Measurements from ENCODE around the gene TGFB1I1. TPM values are rescaled to one million over a fixed set of nuclear protein-coding genes. Genes with fewer than 3 reads are reported as not detected.

The TGFB1I1 gene
- total and polyA plus RNA-seq, 5 donors, result 33.2 to 87.6 (median 48.1) TPM

DNA sequence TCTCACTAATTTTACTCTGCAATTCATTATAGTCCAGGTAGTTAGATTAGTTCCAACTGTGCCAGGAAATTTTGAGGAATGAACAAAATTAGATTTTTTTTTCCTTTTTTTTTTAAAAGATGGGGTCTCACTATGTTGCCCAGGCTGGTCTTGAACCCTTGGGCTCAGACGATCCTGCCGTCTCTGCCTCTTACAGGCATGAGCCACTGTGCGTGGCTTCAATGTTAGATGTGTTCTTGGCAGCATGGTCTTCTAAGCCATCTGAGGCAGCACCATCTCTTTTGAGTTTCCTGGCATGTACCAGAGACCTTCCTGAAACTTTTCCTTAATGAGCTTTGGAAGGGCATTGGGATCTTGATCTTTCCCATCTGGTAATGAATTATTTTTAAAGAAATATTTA is 53.2 kb downstream of the TGFB1I1 start:
- no peaks in the 10 kb centered on the region for H3K4me1 ChIP-seq (ENCODE audit: control insufficient read depth, insufficient read depth, low read length)
- H3K4me3 ChIP-seq (ENCODE audit: low read length), result no peak overlapping the region
- 85% methylated on average over 3 of the region's 3 CpGs for WGBS
- ATAC-seq, result no peak
- intact Hi-C loops (cut with DNase I), result no loop called here
- H3K27ac ChIP-seq (ENCODE audit: low read length), result no peak overlapping the region
- no peaks in the 10 kb centered on the region for H3K27me3 ChIP-seq (ENCODE audit: control insufficient read depth, insufficient read depth)
- H3K9me3 ChIP-seq (ENCODE audit: control insufficient read depth, low read length), result no peaks in the 10 kb centered on the region
- no peak for DNase-seq

Other genes with a start within 250 kb of the TGFB1I1 start
- 10 to 100 TPM in 2 of 4 donors, 1 to 10 TPM in 2; 7.6 to 13.8 (median 11.0) TPM for gene ITGAM, start 212.2 kb upstream of the TGFB1I1 start, total RNA-seq
- 3.7 TPM for gene ITGAM, start 212.2 kb upstream of the TGFB1I1 start, polyA plus RNA-seq
- 1 to 10 TPM; 1.6 to 2.1 (median 1.9) TPM for gene ITGAX, start 117.0 kb upstream of the TGFB1I1 start, total RNA-seq
- 1.1 TPM for gene ITGAX, start 117.0 kb upstream of the TGFB1I1 start, polyA plus RNA-seq
- gene ITGAD, start 78.8 kb upstream of the TGFB1I1 start, total RNA-seq, result not detected
- not detected for gene ITGAD, start 78.8 kb upstream of the TGFB1I1 start, polyA plus RNA-seq
- 1,000 to 10,000 TPM in 2 of 4 donors, 100 to 1,000 TPM in 2; 574 to 1,093 (median 918) TPM for gene COX6A2, start 43.8 kb upstream of the TGFB1I1 start, total RNA-seq
- gene COX6A2, start 43.8 kb upstream of the TGFB1I1 start, polyA plus RNA-seq, result 4,696 TPM
- 1 to 10 TPM; 2.1 to 4.2 (median 3.1) TPM for gene ZNF843, start 29.4 kb upstream of the TGFB1I1 start, total RNA-seq
- 1.8 TPM for gene ZNF843, start 29.4 kb upstream of the TGFB1I1 start, polyA plus RNA-seq
- 1 to 10 TPM; 6.8 to 9.0 (median 7.7) TPM for gene ARMC5, start 12.7 kb upstream of the TGFB1I1 start, total RNA-seq
- gene ARMC5, start 12.7 kb upstream of the TGFB1I1 start, polyA plus RNA-seq, result 8.5 TPM
- not detected for gene SLC5A2, start 11.0 kb downstream of the TGFB1I1 start, total RNA-seq
- 1.2 TPM for gene SLC5A2, start 11.0 kb downstream of the TGFB1I1 start, polyA plus RNA-seq
- 10 to 100 TPM; 26.9 to 40.8 (median 28.7) TPM for gene RUSF1, start 36.2 kb downstream of the TGFB1I1 start, total RNA-seq
- gene RUSF1, start 36.2 kb downstream of the TGFB1I1 start, polyA plus RNA-seq, result 38.9 TPM
- gene AHSP, start 55.7 kb downstream of the TGFB1I1 start, total RNA-seq, result not detected
- not detected for gene AHSP, start 55.7 kb downstream of the TGFB1I1 start, polyA plus RNA-seq

Data from right cardiac atrium (tissue), 5 donors.